Adrenal gland (tissue), 5 donors: ENCODE data around the gene CARS1.

ENCODE experiments used
- POLR2A ChIP-seq, 2 donors: fragments of 450-650 bp; IDR thresholded peaks; one replicate each; pipeline ENCODE4 v1.6.1; 2017; ENCODE audit warnings: antibody characterized with exemption in 2 of 2, mild to moderate bottlenecking in 2 of 2, moderate library complexity in 1 of 2
- TF ChIP-seq, protein P1 (sequence below), 6 experiments: fragments of 450-650 bp in 4 of 6; fragments of 200-600 bp in 2 of 6; sonication (generic) in 1 of 6; IDR thresholded peaks; 1 replicate in 5 of 6; 2 replicates in 1 of 6; pipeline versions ENCODE4 v1.5.1 to v1.8.0; 2016 to 2021; ENCODE audit warnings: antibody characterized with exemption in 6 of 6, mild to moderate bottlenecking in 2 of 6, moderate library complexity in 1 of 6
- donor health status: DM: no; HTN: no; CAD: no.

DNA sequence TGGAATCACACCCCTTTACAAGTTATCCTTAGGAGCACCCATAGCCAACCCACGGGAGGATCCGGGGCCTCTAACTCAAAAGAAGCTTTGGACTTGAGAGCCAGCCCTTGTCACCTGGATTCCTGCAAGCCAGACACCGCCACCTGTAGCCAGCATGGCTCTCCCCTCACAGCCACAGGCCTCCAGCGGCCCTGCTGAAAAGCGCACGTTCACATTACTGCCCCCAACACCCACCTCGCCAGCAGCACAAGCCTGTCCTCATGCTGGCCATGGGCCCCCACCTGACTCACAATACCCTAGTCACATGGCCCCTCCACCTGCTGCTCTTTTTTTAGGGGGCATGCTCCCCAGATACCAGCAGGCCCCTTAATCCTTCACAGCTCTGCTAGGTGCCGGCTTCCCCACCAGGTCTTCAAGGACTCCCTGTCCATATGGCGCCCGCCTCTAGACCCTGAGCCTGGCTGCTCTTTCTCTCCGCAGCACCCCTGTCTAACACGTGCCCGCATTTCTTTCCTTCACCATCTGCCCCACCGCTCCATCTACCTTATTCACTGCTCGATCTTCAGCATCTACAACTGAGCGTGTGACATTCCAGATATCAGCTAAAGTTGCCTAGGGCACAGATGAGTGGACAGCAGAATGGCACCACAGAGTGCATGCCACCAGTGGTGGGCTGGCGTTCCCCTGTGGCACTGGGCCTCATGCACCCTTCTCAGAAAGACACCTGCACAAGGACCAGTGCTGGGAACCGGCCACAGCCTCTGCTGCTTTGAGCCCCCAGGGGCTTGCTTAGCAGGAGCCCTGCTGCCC is 6.6 kb downstream of the CARS1 start:
- TF ChIP-seq, protein P1, sequence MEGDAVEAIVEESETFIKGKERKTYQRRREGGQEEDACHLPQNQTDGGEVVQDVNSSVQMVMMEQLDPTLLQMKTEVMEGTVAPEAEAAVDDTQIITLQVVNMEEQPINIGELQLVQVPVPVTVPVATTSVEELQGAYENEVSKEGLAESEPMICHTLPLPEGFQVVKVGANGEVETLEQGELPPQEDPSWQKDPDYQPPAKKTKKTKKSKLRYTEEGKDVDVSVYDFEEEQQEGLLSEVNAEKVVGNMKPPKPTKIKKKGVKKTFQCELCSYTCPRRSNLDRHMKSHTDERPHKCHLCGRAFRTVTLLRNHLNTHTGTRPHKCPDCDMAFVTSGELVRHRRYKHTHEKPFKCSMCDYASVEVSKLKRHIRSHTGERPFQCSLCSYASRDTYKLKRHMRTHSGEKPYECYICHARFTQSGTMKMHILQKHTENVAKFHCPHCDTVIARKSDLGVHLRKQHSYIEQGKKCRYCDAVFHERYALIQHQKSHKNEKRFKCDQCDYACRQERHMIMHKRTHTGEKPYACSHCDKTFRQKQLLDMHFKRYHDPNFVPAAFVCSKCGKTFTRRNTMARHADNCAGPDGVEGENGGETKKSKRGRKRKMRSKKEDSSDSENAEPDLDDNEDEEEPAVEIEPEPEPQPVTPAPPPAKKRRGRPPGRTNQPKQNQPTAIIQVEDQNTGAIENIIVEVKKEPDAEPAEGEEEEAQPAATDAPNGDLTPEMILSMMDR (IDR thresholded peaks at IDR 0.05), result no peak
- no peak for TF ChIP-seq POLR2A (IDR thresholded peaks at IDR 0.05)
